Measurements from ENCODE around the gene ERFL. TPM values are rescaled to one million over a fixed set of nuclear protein-coding genes. Genes with fewer than 3 reads are reported as not detected.
A peak's percentile ranks its signal among the peaks of the same experiment; 100 is the strongest.

Gene ERFL
- polyA plus RNA-seq, 1 of the 3 experiments (the other 2 are of a cell fraction) = 0.07 TPM

DNA sequence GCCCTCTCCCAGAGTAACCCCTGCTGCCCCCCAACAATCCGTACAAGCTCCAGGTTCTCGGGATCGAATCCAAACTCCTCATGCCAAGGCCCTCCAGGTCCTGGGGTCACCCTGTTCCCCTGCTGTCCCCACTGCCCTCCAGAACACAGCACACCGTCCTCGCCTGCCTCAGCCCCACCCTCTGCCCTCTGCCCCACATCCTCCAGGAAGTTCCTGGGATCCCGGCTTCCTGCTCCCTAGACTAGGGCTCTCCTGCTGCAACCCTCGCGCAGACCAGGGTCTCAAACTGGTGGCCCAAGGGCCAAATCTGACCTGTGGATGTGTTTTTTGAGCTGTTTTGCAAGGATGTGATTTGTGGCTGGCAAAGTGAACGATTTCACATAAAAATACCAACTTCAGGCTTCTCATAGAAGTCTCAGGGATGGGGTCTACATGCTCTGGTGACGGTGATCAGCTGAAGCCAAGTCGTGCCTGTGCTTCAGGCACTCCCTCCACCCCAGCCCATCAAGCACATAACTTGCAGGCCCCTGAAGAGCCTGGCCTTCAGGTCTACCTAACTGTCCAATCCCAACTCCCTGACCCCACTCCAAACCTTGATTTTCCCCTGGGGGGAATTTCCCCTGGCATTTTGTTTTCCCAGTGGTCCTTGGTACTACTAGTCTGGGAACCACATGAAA, 29.1 kb upstream of the ERFL start:
- WGBS (ENCODE audit: low lambda C conversion rate) = 89% methylated on average over 8 of the region's 11 CpGs
- no peak for TF ChIP-seq MXI1 (IDR thresholded peaks at IDR 0.05; ENCODE audit: low read depth, low read length)
- no peak for TF ChIP-seq GABPA (IDR thresholded peaks at IDR 0.05; ENCODE audit: low read depth)
- TF ChIP-seq FOXM1 (IDR thresholded peaks at IDR 0.05; ENCODE audit: low read depth) = no peak
- TF ChIP-seq, protein P1, sequence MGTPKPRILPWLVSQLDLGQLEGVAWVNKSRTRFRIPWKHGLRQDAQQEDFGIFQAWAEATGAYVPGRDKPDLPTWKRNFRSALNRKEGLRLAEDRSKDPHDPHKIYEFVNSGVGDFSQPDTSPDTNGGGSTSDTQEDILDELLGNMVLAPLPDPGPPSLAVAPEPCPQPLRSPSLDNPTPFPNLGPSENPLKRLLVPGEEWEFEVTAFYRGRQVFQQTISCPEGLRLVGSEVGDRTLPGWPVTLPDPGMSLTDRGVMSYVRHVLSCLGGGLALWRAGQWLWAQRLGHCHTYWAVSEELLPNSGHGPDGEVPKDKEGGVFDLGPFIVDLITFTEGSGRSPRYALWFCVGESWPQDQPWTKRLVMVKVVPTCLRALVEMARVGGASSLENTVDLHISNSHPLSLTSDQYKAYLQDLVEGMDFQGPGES (IDR thresholded peaks at IDR 0.05; ENCODE audit: low read depth, low read length) = no peak
- no peak for TF ChIP-seq CHD2 (IDR thresholded peaks at IDR 0.05; ENCODE audit: low read length, partially characterized antibody)
- TF ChIP-seq TAF1 (IDR thresholded peaks at IDR 0.05; ENCODE audit: borderline replicate concordance, low read depth, low read length) = no peak
- TF ChIP-seq, protein P2, sequence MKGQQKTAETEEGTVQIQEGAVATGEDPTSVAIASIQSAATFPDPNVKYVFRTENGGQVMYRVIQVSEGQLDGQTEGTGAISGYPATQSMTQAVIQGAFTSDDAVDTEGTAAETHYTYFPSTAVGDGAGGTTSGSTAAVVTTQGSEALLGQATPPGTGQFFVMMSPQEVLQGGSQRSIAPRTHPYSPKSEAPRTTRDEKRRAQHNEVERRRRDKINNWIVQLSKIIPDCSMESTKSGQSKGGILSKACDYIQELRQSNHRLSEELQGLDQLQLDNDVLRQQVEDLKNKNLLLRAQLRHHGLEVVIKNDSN (IDR thresholded peaks at IDR 0.05; ENCODE audit: borderline replicate concordance, low read depth) = no peak
- TF ChIP-seq ELF1 (IDR thresholded peaks at IDR 0.05) = no peak
- TF ChIP-seq, protein P3, sequence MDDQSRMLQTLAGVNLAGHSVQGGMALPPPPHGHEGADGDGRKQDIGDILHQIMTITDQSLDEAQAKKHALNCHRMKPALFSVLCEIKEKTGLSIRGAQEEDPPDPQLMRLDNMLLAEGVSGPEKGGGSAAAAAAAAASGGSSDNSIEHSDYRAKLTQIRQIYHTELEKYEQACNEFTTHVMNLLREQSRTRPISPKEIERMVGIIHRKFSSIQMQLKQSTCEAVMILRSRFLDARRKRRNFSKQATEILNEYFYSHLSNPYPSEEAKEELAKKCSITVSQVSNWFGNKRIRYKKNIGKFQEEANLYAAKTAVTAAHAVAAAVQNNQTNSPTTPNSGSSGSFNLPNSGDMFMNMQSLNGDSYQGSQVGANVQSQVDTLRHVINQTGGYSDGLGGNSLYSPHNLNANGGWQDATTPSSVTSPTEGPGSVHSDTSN (IDR thresholded peaks at IDR 0.05) = no peak
- TF ChIP-seq, protein P4, sequence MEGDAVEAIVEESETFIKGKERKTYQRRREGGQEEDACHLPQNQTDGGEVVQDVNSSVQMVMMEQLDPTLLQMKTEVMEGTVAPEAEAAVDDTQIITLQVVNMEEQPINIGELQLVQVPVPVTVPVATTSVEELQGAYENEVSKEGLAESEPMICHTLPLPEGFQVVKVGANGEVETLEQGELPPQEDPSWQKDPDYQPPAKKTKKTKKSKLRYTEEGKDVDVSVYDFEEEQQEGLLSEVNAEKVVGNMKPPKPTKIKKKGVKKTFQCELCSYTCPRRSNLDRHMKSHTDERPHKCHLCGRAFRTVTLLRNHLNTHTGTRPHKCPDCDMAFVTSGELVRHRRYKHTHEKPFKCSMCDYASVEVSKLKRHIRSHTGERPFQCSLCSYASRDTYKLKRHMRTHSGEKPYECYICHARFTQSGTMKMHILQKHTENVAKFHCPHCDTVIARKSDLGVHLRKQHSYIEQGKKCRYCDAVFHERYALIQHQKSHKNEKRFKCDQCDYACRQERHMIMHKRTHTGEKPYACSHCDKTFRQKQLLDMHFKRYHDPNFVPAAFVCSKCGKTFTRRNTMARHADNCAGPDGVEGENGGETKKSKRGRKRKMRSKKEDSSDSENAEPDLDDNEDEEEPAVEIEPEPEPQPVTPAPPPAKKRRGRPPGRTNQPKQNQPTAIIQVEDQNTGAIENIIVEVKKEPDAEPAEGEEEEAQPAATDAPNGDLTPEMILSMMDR (IDR thresholded peaks at IDR 0.05) = no peak
- TF ChIP-seq, protein P5, sequence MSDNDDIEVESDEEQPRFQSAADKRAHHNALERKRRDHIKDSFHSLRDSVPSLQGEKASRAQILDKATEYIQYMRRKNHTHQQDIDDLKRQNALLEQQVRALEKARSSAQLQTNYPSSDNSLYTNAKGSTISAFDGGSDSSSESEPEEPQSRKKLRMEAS (IDR thresholded peaks at IDR 0.05; ENCODE audit: low read depth) = no peak
- no peak for TF ChIP-seq EP300 (IDR thresholded peaks at IDR 0.05; ENCODE audit: borderline replicate concordance in 1 of 2, low read depth in 1 of 2, low read length in 1 of 2)
- TF ChIP-seq NRF1 (IDR thresholded peaks at IDR 0.05; ENCODE audit: low read depth, low read length) = no peak
- TF ChIP-seq FOXJ3 (CRISPR knock-in tag; IDR thresholded peaks at IDR 0.05) = no peak
- no peak for TF ChIP-seq RAD21 (IDR thresholded peaks at IDR 0.05; ENCODE audit: low read length)

More for the DNA sequence above, 29.1 kb upstream of the ERFL start:
- Histone ChIP-seq H3K4me3 (ENCODE audit: low read depth in 2 of 2, low read length in 1 of 2) (peak overlapping the region in 1 of 2 experiments; percentile 89; a peak in 2 of 4 replicates), H3K27ac (ENCODE audit: low read depth in 2 of 2, low read length in 1 of 2) (no peak overlapping the region), H3K9me3 (no peaks in the 10 kb centered on the region), H3K4me2 (peak overlapping the region; percentile 100), H3F3A (replicated peaks; ENCODE audit: insufficient read depth) (no peaks in the 10 kb centered on the region), H3K27me3 (ENCODE audit: insufficient read depth) (no peaks in the 10 kb centered on the region), H3K9ac (peak overlapping the region; percentile 22; the same call in 1 of the 2 replicates), H4K20me1 (ENCODE audit: insufficient read depth) (0 out of 2 replicates have a peak, but pooled peaks cover 4% of the 10 kb centered on the region), H3K36me3 (replicated peaks in 1 of 2; ENCODE audit: control insufficient read depth in 1 of 2, insufficient read depth in 2 of 2, low read length in 1 of 2) (peaks cover 0 to 11% of the 10 kb centered on the region in 2 experiments), H3K9me2 (no peaks in the 10 kb centered on the region), H2AFZ (ENCODE audit: low read depth) (no peak overlapping the region), H3K4me1 (ENCODE audit: control insufficient read depth in 1 of 2, insufficient read depth in 2 of 2, low read depth in 1 of 2, low read length in 1 of 2) (peaks cover 6 to 10% of the 10 kb centered on the region in 2 experiments; a peak in 2 of 4 replicates), H3K79me2 (ENCODE audit: insufficient read depth) (no peaks in the 10 kb centered on the region)
- no peak for DNase-seq
- ChIA-PET POLR2A (interaction anchor here (0.7 to 1.4 kb wide), 4 partner anchors 39 to 96 kb away, joined by 3 to 4 read pairs (median 4); no protein-coding TSS in a partner anchor), CTCF (interaction anchor here (0.9 to 4.0 kb wide), 18 partner anchors 10 to 164 kb away, joined by 3 to 38 read pairs (median 4); partner anchors contain the start of gene RPS19)
